Stimulated activated CD8-positive, alpha-beta memory T cell treated with anti-CD3 and anti-CD28 coated beads, Interleukin-15, amount 100 ng/mL, for 48 hours (primary cell): ENCODE data around the gene SRPX2.

Source experiments
- DNase-seq, 2 donors: peaks; one replicate each; pipeline ENCODE4 v3.0.0-alpha.2; 2020; ENCODE audit warnings: low read depth in 2 of 2

SRPX2 gene

GRCh38 chrX:100643956-100644860 is at the start of gene SRPX2:
Gene SRPX2 (plus strand): TSS chrX:100644199. CDS start chrX:100646323, 2,124 bp downstream.
- no peak for DNase-seq

GRCh38 chrX:100596601-100597000 is 47.4 kb upstream of the SRPX2 start:
- DNase-seq: no peak

GRCh38 chrX:100599456-100599855 is 44.5 kb upstream of the SRPX2 start:
- DNase-seq: no peak

GRCh38 chrX:100600340-100600739 is 43.7 kb upstream of the SRPX2 start:
- no peak for DNase-seq

GRCh38 chrX:100600758-100601157 is 43.2 kb upstream of the SRPX2 start:
- DNase-seq: no peak

GRCh38 chrX:100606753-100607152 is 37.2 kb upstream of the SRPX2 start:
- no peak for DNase-seq

GRCh38 chrX:100609591-100609990 is 34.4 kb upstream of the SRPX2 start:
- no peak for DNase-seq

GRCh38 chrX:100611951-100612350 is 32.0 kb upstream of the SRPX2 start:
- DNase-seq: no peak

GRCh38 chrX:100615005-100615404 is 29.0 kb upstream of the SRPX2 start:
- no peak for DNase-seq

- no peak for DNase-seq
These were observed 21.0 kb upstream of the SRPX2 start for GRCh38 chrX:100623001-100623400.

- DNase-seq: no peak
These were observed 18.0 kb upstream of the SRPX2 start for GRCh38 chrX:100625985-100626491.

- DNase-seq: no peak
These were observed 9.0 kb upstream of the SRPX2 start for GRCh38 chrX:100635040-100635439.

GRCh38 chrX:100635989-100636320 is 8.0 kb upstream of the SRPX2 start:
- no peak for DNase-seq

GRCh38 chrX:100636321-100636991 is 7.5 kb upstream of the SRPX2 start, which contains the start of gene TSPAN6:
Gene TSPAN6 (minus strand): TSS chrX:100636806. CDS start chrX:100636694, 112 bp downstream.
- peak; percentile 28 to 52 for DNase-seq

GRCh38 chrX:100642290-100642689 is 1.7 kb upstream of the SRPX2 start:
- no peak for DNase-seq

- no peak for DNase-seq
These were observed 787 bp upstream of the SRPX2 start for GRCh38 chrX:100643212-100643611.

- no peak for DNase-seq
These were observed 1.1 kb downstream of the SRPX2 start for GRCh38 chrX:100645106-100645505.

- DNase-seq: no peak
These were observed 3.1 kb downstream of the SRPX2 start for GRCh38 chrX:100647095-100647494.

- no peak for DNase-seq
These were observed 3.7 kb downstream of the SRPX2 start for GRCh38 chrX:100647739-100648138.

GRCh38 chrX:100648458-100649417 is 4.7 kb downstream of the SRPX2 start:
- DNase-seq: no peak

- no peak for DNase-seq
These were observed 5.8 kb downstream of the SRPX2 start for GRCh38 chrX:100649550-100650356.
